Measurements from ENCODE around the gene TMPRSS3.
"Not testable (repeated sequence)": the region's sequence is repeated elsewhere in the genome, so short reads cannot be mapped to it uniquely, and the experiment has no call there.

The TMPRSS3 gene

DNA sequence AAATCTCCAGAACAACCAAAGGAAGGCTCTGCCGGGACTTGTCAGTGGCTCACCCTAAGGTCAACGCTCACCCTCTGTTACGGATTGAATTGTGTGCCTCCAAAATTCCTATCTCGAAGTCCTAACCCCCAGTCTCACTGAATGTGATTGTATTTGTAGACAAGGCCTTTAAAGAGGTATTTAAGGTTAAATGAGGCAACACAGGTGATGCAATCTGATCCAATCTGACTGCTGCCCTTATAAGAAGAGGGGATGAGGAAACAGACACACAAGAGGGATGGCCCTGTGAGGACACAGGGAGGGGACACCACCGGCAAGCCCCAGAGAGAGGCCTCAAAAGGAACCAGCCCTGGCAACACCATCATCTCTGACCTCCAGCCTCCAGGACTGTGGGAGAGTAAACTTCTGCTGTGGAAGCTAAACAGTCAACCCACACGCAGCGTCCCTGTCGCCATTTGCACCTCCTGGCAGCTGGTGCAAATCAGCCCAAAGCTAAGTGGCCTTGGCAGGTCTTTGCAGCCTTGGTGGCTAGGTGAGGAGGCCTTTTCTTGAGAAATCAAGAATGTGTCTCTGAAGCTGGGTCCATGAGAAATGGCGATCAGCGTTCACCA is 32.1 kb upstream of the TMPRSS3 start:
- DNase-seq = no peak

DNA sequence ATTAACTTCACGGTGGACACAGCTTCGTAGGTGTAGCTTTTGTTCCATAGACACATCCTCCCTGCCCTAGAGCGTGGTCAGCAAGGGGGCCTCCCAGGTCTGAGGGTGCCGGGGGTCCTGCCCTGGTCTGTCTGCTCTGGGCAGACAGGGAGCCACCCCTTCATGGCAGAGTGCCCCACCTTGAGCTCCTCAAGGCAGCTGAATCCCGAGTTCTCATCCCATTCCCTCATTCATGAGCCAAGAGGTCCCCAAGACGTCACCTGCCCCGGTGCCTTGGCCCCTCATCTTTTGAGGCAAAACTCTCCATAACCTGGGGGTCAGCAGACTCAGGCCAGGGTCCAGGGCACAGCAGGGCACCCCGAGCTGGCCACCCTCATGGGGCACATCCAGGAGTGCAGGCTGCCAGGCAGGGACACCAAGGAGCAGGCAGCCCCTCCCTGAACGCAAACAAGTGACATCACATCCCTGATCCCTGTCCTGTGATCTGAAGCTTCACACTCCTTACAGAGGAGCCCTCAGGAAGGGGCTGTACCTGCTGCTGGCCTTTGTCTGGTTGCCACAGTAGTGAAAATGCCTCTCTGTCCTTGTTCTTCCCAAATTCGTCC is 31.1 kb upstream of the TMPRSS3 start:
- DNase-seq = no peak

DNA sequence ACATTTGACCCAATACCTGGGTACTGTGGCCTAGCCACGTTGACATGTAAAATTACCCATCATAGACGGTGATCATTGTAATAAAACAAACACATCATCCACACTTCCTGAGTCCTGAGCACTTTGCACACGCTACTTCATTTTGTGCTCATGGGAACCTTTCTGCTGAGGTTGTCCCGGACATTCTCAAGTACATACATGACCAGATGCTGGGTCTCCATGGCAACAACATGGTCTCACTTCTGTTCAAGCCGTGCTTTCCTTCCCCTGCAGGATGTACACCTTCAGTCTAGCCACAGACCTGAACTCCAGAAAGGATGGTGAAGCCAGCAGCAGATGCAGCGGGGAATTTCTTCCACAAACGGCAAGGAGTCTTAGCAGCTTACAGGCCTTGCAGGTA is 30.6 kb upstream of the TMPRSS3 start:
- no peak for DNase-seq

- DNase-seq = no peak
Measured at GRCh38 chr21:42425591-42425990, 29.7 kb upstream of the TMPRSS3 start.

- no peak for DNase-seq
Measured at GRCh38 chr21:42424914-42425541, 29.2 kb upstream of the TMPRSS3 start.

DNA sequence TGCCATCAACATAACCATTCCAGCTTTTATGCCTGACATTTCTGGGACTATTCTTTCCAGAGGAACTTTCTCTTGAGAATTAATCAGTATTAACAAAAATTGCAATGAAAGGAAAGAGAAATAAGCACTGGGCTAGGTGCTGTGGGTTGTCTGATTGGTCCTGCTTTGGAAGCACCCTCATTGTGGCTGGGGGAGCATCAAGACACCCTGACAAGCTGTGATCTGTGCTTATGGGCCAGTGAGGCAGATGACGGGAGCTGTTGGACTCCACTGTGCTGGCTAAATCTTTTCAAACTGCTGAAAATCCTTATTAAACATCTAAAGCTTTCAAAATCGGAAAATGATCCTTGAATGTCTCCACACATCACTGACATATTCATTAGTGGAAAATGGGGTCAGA is 27.8 kb upstream of the TMPRSS3 start:
- DNase-seq = no peak

DNA sequence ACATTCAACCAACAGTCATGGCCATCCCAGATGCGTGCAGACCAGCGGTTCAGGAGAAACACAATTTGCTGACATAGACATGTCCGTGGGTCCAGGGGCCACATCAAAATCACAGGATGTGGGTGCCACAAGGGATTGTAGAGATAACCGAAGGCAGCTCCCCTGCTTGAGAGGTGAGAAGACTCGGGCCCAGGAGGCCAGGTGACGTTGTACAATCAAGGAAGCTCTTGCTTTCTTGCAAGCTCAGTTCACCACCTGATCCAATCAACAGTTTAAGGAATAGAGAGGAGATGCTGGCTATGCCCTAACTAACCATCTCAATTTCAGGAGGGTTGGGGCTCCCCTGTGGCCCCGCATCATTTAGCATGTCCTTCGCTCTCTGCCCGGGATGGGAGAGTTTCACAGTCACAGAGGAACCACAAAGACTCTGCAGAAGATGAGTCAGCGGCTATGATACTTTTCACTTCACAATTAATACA is 27.4 kb upstream of the TMPRSS3 start:
- DNase-seq = no peak

DNA sequence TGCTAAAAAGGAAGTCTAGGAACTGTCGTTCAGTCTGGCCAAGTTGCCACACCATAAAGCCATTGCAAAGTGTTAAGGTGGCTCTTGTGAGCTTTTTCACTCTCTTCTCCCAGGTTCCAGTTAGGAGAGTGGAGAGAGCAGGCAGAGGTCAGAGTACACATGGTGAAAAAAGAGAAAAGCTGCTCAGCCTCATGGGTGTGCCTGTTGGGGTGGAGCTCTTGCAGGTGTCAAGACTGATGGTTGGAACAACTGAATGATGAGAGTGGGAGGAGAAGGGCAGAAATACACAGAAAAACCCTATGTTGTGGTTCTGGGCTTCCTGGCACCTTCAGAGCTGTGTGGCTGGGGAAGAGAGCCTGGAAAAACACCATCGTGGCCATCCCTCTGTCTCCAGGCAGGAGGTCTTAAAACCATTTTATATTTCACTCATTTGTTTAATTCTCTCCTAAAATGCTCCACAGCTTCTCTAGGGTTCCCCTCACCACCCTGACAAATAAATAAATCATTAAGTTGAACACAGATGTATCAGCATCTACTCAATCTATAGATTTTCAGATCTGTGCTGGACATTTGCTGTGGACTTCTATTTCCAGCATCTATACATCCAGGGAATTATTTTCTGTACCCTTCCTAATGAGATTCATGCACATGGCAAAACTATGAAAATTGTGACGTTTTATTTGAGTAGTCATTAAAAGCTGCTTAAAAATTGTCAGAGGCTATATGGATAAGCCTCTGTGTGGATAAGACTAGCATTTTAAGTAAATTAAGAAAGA is 25.4 kb upstream of the TMPRSS3 start:
- no peak for DNase-seq

- no peak for DNase-seq
Measured at GRCh38 chr21:42419845-42420244, 24.0 kb upstream of the TMPRSS3 start.

DNA sequence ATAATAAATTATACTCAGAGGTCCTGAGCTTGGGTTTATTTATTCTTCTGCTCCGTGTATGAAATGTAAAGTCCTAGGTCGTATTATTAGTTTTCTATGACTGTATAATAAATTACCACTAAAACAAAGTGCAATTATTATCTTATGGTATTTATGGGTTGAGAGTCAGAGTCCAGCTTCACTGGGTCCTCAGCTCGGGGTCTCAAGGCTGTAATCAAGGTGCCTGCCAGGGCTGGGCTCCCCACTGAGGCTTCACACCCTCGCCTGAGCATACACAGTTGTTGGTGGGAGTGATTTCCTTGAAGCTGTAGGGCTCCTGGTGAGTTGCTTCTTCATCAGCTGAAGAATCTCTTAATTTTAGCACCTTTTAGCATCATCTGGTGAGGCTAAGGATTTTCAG is 23.0 kb upstream of the TMPRSS3 start:
- no peak for DNase-seq

DNA sequence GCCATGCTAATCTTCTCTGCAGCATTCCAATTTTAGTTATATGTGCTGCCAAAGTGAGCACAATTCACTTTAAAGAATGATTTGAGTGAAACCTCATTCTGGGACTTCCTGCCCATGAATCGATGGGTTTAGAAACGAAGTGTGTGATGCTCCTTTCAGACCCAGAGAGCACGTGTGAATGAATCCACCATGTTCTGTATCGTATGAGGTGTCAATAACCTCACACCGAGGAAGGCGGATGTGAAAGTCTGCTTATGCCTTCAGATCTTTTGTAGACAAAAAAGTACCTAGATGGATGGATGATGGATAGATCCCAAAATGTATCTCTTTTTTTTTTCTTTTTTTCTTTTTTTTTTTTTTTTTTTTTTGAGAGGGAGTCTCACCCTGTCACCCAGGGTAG is 21.7 kb upstream of the TMPRSS3 start:
- no peak for DNase-seq

GRCh38 chr21:42414928-42415769 is 19.3 kb upstream of the TMPRSS3 start:
- DNase-seq = no peak

GRCh38 chr21:42414553-42414927 is 18.7 kb upstream of the TMPRSS3 start:
- DNase-seq = no peak

DNA sequence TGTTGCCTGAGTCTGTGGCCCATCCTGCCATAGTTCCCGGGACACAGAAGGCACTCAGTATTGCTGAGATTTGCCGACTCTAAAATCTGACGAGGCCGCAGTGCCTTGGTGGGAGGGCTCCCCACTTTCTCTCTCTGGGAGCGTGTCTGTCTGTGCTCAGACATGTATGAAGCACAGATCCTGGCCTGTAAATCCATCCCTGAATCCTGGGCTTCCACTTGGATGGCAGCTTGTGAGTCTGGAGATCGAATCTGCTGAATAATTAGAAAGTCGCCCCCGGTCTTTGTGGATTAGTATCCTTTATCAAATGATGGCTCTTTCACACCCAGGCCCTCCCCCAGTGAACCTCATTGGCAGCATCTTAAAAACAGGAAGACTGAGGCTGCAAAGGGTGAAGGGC is 18.2 kb upstream of the TMPRSS3 start:
- no peak for DNase-seq

DNA sequence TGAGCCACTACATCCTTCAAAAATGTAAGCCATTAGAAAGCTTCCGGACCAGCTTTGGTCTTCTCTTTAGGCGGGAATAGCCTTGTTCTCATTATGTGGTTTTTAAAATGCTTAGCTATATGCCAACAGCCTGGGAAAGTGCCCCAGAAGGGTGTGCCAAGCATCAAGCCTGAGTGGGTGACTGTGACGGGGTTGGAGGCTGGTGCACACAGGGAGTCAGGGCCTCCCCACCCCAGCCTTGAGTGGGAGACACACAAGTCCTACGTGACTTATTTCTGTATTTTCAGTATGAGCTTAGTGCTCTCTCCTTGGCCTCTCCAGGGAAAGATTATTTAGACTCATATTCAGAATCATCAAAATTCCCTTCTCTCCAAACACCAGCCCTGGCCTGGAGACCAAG is 17.6 kb upstream of the TMPRSS3 start:
- DNase-seq = no peak

DNA sequence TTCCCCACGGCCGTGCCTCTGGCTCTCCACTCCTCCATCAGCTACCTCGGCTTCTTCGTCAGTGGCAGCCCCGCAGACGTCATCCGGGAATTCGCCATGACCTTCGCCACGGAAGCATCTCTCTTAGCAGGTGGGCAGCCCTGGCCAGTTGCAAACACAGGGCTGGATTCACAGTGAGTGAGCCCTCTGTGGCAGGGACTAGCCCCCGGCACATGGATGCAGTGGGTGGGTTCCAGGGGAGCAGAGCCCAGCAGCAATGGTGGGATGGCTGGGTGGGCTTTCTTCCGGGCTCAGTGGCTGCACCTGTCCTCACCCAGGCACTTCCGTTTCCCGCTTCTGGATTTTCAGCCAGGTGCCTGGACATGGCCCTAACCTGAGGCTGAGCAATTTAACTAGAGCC is 17.2 kb upstream of the TMPRSS3 start:
- no peak for DNase-seq

DNA sequence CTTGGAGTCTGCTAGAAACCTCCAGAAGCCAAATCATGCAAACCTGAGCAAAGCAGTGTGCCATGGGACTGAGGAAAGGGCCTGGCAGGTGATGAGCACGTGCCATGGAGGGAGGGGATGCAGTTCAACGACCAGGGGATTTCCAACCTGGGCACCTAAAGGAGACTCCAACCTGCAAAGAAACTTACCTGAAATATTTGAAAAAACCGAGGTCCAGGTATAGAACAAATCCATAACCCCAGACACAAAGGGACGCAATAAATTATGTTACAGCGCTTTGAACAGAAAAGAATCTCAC is 16.7 kb upstream of the TMPRSS3 start:
- no peak for DNase-seq

DNA sequence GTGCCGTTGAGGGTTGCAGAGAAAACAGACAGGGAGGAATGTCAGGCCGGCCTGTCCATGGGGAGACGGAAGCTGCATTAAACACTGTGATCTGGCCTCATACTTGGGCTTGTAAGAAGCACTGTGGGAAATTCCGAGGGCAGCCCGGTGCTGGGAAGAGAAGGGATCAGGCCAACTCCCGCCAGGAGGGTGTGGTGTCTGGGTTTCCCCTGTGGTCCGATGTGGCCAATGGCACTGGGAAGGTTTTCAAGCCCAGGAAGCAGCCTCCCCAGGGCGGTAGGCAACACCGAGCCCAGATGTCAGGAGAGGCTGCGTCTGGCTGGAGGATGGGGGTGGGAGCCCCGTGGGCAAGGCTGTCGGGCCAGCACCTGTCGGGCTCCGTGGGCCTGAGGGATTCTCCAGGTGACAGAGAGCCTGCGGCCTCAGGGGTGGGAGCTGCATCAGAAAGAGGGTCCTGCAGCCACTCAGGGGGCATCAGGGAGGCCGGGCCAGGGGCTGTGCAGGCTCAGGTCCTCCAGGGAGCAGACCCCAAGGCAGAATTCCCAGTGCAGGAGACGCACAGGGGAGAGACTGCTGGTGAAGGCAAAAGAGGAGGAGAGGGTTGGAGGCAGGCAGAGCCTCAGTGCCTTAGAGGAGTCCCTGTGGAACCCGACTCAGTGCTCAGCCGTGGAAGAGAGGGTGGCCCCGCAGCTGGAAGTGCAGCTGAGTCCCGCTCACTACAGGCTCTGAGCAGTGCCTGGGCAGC is 16.2 kb upstream of the TMPRSS3 start:
- DNase-seq = no peak

GRCh38 chr21:42411197-42411869 is 15.5 kb upstream of the TMPRSS3 start:
- no peak for DNase-seq

DNA sequence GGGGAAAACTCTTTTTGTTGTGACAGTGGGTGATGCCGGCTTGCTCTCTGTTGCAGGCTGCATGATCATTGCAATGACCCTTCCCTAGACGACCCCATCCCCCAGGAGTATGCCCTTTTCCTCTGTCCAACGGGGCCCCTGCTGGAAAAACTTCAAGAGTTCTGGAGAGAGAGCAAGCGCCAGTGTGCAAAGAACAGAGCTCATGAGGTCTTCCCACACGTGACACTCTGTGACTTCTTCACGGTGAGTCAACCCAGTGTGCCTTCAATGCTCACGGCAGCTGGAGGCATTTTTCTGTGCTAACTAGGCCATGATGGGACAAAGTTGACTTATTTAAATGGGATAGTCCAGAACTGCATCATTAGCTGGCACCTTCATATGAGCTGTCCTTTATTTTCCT is 13.5 kb upstream of the TMPRSS3 start:
- DNase-seq = no peak

DNA sequence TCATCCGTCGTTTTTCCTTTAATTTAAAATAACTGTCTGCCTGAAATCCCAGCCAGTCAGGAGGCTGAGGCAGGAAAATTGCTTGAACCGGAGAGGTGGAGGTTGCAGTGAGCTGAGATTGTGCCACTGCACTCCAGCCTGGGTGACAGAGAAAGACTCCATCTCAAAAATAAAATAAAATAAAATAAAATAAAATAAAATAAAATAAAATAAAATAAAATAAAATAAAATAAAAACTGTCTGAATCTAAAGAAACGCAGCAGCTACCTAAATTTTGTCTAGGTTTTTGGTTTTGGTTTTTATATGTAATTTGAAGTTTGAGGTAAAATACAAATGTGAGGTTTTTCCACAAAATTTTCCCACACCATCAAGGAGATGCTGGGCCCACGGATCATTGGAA is 12.9 kb upstream of the TMPRSS3 start:
- not testable (repeated sequence) for DNase-seq

- DNase-seq = no peak
Measured at GRCh38 chr21:42407476-42407875, 11.6 kb upstream of the TMPRSS3 start.

Measured in SW 1271 (cell line).